Activated CD4-positive, alpha-beta T cell treated with anti-CD3 and anti-CD28 coated beads, Interleukin-10, Interleukin-2, amounts not matched to agents 100 ng/mL and 50 ng/mL, durations not matched to agents 16 hours and 8 hours (primary cell): ENCODE measurements around the gene ROPN1L.
"Not testable (repeated sequence)": the region's sequence is repeated elsewhere in the genome, so short reads cannot be mapped to it uniquely, and the experiment has no call there.

ENCODE experiments used
- DNase-seq: peaks from one replicate; pipeline ENCODE4 v3.0.0-alpha.2; 2020

ROPN1L gene

DNA sequence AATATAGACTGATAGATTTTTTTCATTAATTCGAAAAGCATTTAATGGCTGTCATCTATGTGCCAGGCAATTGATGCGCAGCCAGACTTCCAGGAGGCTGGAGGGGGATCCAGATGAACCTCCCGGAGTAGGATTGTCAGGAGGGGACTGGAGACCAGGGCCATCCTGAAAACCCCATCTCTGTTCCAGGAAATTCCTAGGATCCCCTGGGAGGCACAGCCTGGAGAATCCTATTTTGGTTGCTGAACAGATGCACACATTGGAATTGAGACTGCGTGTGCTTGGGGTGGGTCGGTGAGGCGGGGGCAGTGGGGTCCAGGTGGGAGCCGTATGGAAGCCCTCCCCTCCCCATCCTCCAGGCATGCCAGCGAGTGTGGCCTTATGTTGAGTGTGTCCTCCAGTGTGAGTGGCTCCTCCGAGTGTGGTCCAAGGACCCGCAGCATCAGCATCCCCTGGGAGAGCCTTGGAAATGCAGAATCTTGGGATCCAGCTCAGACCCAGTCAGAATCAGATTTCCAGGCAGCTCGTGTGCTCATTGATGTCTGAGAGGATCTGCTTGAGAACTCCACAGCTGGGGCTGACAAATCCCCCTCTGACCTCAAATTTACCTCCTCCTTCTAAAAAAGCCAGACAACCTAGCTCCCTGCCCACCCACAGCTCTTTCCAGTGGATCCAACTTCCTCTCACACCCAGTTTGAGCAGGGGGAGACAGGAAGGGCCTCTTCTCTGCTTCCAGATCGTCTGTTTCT is 38.7 kb downstream of the ROPN1L start:
- DNase-seq, result no peak

- no peak for DNase-seq
These were observed 39.7 kb downstream of the ROPN1L start for GRCh38 chr5:10481241-10481935.

DNA sequence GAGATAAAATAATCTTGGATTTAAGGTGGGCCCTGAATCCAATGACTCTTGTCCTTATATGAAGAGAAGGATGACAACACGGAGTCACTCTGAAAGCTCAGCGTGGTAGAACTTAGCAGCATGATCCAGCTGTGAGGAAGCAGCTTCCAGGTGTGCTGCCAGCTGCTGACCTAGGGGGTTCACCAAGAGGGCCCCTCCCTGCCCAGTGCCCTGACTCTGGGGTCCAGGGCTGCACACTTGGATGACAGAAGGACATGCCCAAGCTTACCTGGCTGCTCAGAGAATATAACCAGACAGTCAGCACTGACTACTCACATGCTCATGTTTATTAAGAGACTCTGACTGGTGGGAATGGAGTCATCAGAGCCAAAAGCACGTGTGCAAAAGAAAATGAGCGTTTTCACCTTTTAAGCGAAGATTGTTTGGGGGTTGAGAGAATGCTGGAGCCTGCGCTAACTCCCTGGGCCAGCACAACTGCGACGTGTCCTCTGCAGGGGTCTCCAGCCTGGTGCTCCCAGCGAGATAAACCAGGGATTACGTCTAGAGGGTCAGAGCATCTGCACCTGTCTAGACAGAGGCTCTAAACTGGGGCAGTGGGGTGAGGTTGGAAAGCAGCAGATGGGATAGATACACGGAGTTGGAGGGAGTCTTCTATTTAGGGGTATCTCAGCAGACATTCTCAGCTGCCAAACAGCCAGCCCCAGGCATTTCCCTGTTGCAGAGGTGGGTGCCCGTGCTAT is 41.3 kb downstream of the ROPN1L start:
- DNase-seq, result no peak

DNA sequence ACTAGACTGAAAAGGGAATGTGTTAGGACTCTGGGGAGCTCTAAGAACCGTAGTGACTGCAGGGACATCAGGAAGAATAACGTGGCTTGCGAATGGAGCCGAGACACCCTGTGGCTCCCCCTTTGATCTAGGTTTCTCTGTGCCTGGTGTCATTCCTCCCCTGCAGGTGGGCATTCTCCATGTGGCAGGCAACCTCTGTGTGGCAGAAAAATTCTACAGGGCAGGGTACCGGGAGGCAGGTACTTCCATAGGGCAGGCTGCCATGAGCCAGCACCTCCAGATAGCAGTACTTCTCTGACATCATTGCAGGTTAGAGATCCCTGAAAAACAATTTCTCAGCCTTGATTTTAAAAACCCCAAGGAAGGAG is 43.1 kb downstream of the ROPN1L start:
- no peak for DNase-seq

DNA sequence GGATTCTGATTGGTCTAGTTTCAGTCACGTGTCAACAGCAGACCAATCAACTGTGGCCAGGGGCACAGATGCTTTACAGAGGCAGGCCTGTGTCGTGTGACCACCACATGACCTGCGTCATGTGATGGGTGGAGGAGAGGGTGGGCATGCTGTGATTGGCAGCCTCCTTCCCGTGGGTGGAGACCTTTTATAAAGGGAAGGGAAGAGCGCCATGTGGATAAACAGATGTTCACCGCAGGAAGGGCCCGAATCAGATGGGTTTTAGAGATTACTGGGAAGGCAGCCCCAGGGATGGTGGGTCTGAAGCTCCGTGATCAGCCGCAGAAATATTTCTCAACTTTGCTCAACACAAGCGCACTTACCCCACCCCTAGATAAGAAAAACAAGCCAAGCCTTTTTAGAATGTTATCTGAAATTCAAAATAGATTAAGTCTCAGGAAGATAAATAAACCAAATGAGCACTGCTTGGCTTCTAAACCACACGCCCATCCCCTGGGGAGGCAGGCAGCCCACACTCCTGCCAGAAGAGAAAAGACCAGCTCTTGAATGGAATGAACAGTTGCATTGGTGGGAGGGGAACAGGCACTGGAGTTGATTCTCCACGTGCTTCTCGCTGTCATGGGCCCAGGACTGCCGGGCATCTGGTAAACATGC is 43.6 kb downstream of the ROPN1L start:
- peak; percentile 8 for DNase-seq

GRCh38 chr5:10485897-10486296 is 44.2 kb downstream of the ROPN1L start:
- no peak for DNase-seq

DNA sequence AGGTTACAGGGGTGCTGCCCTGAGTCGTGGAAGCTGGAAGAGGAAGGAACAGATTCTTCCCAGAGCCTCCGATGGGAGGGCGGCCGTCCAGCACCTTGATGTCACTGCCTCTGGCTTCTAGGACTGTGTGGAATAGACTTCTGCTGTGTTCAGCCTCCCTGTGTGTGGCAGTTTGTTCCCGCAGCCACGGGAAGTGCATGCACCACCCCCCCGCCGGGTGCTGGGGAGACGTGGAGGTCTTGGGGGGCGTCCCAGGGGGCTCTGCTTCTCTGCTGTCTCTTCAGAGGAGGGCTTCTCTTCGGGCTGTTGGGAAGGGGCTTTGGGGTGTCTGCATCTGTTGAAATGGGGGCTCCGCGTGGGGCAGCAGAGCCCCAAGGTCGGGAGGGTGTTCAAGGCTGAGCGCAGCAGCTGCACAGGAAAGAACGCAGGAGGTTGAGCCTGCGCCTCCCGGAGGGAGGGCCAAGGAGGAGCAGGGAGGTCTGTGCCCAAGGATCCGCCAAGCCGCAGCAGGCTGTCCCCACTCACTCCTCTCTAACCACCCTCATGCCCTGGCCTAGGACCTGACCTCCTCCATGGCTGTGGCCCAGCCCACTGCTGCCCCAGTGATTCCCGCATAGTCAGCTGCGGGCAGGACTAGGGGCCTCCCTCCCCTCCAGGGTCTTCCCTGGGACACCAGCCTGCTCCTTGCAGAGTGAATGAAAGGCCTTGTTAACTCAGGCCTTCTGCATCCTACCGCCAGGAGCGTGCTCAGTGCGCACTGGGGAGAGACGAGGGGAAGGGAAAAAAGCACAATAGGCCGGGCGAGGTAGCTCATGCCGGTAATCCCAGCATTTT is 45.0 kb downstream of the ROPN1L start:
- no peak for DNase-seq

DNA sequence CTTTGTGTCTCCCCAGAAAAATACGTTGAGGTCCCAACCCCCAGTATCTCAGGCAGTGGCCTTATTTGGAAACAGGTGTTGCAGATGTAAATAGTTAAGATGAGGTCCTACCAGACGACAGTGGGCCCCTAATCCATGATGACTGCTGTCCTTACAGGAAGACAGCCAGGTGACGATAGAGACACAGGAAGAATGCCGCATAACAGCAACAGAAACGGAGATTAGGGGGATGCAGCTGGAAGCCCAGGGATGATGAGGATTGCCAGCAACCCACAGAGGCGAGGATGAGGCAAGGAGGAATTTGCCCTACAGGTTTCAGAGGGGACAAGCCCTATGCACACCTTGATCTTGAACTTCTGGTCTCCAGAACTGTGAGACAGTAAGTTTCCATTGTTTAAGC is 46.5 kb downstream of the ROPN1L start:
- DNase-seq, result no peak

- peak; percentile 25 for DNase-seq
These were observed 48.2 kb downstream of the ROPN1L start for GRCh38 chr5:10489810-10490426.

- DNase-seq, result no peak
These were observed 49.4 kb downstream of the ROPN1L start for GRCh38 chr5:10490927-10491672.

GRCh38 chr5:10491673-10492026 is 50.0 kb downstream of the ROPN1L start:
- DNase-seq, result no peak

- no peak for DNase-seq
These were observed 52.2 kb downstream of the ROPN1L start for GRCh38 chr5:10493884-10494283.

DNA sequence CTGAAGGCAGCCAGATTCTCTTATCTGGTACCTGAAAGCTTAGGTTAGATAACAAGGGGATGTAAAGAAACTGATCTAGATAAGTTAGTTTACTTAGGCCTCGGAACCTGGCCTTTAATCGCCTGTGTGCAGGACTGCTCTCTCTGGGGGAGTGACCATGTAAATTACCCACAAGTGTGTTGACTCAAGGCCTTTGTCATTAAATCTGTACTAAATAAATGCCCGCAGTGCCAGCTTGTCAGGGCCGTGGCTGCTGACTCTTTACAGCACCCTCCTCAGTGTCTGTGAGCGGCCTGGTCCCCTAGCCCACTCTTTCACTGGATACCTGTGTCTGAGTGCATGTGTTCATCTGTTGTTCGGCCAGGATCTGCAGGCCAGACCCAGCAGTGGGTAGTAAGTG is 52.8 kb downstream of the ROPN1L start:
- not testable (repeated sequence) for DNase-seq

GRCh38 chr5:10497554-10497953 is 55.9 kb downstream of the ROPN1L start:
- no peak for DNase-seq

DNA sequence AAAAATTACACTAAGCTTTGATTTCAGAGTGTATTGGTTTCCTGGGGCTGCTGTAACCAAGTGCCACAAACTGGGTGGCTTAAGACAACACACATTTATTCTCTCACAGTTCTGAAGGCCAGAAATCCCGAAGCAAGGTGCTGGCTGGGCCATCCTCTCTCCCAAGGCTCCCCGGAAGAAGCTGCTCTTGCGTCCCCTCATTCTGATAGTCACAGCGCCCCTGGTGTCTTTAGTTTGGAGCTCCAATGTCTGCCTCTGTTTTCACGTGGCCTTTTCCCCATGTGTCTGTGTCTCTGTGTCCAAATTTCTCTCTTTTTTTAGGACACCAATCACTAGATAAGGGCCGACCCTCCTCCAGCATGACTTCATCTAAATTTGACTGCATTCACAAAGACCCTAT is 56.7 kb downstream of the ROPN1L start:
- DNase-seq, result no peak

- DNase-seq, result no peak
These were observed 57.4 kb downstream of the ROPN1L start for GRCh38 chr5:10499066-10499465.

DNA sequence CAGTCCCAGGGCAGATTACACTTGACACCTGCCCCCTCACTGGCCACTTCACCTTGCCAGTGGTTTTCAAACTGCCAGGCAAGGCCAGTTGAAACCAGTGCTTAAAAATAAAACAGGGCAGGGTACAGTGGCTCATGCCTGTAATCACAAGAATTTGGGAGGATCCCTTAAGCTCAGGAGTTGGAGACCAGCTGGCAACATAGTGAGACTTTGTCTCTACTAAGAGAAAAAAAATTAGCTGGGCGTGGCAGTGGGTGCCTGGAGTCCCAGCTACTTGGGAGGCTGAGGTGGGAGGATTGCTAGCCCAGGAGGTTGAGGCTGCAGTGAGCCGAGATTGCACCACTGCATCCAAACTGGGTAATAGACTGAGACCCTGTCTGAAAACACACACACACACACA is 58.1 kb downstream of the ROPN1L start:
- no peak for DNase-seq

GRCh38 chr5:10500669-10501068 is 59.0 kb downstream of the ROPN1L start:
- no peak for DNase-seq

DNA sequence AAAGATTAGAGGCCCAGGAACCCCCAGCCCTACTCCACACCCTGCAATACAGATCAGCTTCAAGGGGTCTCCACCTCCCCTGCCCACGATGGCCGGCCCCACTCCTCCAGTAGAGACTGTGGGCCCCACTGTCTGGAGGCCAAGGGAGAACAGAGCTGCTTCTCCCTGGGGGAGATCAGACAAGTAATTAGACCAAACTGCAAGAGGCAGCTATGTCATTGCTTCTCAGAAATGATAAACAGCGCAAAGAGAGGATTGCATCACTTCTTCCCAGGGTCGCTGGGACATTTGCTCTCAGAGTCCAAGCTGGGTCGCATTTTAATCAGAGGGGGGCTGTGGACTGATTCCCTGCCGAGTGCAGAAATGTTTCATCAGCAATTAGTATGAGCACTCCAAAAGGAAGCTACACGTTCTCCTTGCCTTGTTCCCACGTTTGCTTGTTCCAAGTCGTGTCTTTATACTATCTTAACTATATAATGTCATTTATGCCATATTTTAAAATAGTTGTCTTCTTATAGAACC is 59.9 kb downstream of the ROPN1L start:
- DNase-seq, result no peak

- no peak for DNase-seq
These were observed 60.5 kb downstream of the ROPN1L start for GRCh38 chr5:10502130-10502529.

DNA sequence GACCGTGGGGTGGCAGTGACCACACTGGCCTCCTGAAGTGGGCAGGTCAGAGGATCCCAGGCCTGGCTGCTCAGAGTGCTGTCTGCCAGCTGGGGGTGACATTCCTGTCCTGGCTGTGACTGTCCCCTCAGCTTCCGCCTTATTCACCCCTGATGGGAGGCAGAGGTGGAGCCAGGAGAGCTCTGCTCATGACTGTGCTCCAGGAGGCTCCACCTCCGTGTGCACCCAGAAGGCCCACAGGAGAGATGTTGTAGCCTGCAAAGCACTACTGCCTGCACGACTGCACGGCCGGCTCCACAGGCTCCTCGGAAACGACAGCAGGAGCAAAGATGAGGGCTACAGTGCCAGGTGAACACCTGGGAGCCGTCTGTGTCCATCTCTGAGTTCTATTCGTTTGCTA is 60.9 kb downstream of the ROPN1L start:
- no peak for DNase-seq
